GM19043 (cell line): Measurements from ENCODE around the gene ACOXL.

ENCODE experiments used
- ATAC-seq: cut with Tn5 transposase; IDR thresholded peaks from one replicate; pipeline ENCODE4 v1.9.1; 2021; ENCODE audit warnings: low read depth; ENCODE audit not compliant: unreplicated experiment

ACOXL gene

GRCh38 chr2:111120253-111121027, 388.1 kb downstream of the ACOXL start, which contains the start of gene BCL2L11:
TSS of gene BCL2L11 (plus strand) at chr2:111120914. CDS start at chr2:111123746, 2,832 bp downstream.
- peak; percentile 52 for ATAC-seq

- ATAC-seq: no peak
These were observed 388.9 kb downstream of the ACOXL start for GRCh38 chr2:111121028-111121827.

- ATAC-seq: peak; percentile 46
These were observed 389.7 kb downstream of the ACOXL start for GRCh38 chr2:111121828-111122630.

GRCh38 chr2:111122631-111123421, 390.5 kb downstream of the ACOXL start:
- ATAC-seq: peak; percentile 0

GRCh38 chr2:111123751-111124150, 391.4 kb downstream of the ACOXL start:
- ATAC-seq: no peak

GRCh38 chr2:111126581-111126980, 394.2 kb downstream of the ACOXL start:
- no peak for ATAC-seq

- no peak for ATAC-seq
These were observed 395.0 kb downstream of the ACOXL start for GRCh38 chr2:111127351-111127750.

GRCh38 chr2:111128096-111128495, 395.7 kb downstream of the ACOXL start:
- no peak for ATAC-seq

- ATAC-seq: no peak
These were observed 401.2 kb downstream of the ACOXL start for GRCh38 chr2:111133603-111134002.

GRCh38 chr2:111134055-111134454, 401.7 kb downstream of the ACOXL start:
- no peak for ATAC-seq

- ATAC-seq: no peak
These were observed 403.0 kb downstream of the ACOXL start for GRCh38 chr2:111135237-111135909.

GRCh38 chr2:111135910-111136297, 403.5 kb downstream of the ACOXL start:
- ATAC-seq: no peak

- no peak for ATAC-seq
These were observed 406.5 kb downstream of the ACOXL start for GRCh38 chr2:111138839-111139238.

GRCh38 chr2:111139637-111140317, 407.4 kb downstream of the ACOXL start:
- ATAC-seq: no peak

GRCh38 chr2:111140815-111141214, 408.4 kb downstream of the ACOXL start:
- no peak for ATAC-seq

GRCh38 chr2:111142101-111142500, 409.7 kb downstream of the ACOXL start:
- ATAC-seq: no peak

- no peak for ATAC-seq
These were observed 410.9 kb downstream of the ACOXL start for GRCh38 chr2:111143107-111143842.

GRCh38 chr2:111143843-111144198, 411.4 kb downstream of the ACOXL start:
- no peak for ATAC-seq
